SK-N-SH (cell line): ENCODE results near the gene LRRFIP2. TPM values are rescaled to one million over a fixed set of nuclear protein-coding genes. Genes with fewer than 3 reads are reported as not detected.

Experiments used
- CTCF ChIA-PET: fragments of 300-600, 350-600 bp; formaldehyde crosslinking; extraction: SDS; loops from one replicate; lab custom pipeline; 2021; lab: Yijun Ruan, JAX
- POLR2A ChIA-PET: fragments of 350-600 bp; sonication (Branson Sonifier 250); formaldehyde crosslinking; extraction: SDS; loops from one replicate; lab custom pipeline; 2020; ENCODE audit warnings: antibody characterized with exemption, inconsistent platforms; lab: Yijun Ruan, JAX
- DNase-seq: peaks from one replicate; pipeline ENCODE4 v3.0.0; 2012
- H2AFZ ChIP-seq: fragments of 200-600 bp; sonication (generic); 2 replicates; pipeline ENCODE4 v1.8.1; 2016; ENCODE audit warnings: antibody characterized with exemption, mild to moderate bottlenecking, low read depth
- H3F3A ChIP-seq: fragments of 200-600 bp; sonication (generic); replicated peaks from 2 replicates; pipeline ENCODE3; 2016; ENCODE audit warnings: antibody characterized with exemption, mild to moderate bottlenecking; ENCODE audit not compliant: insufficient read depth
- H3K27ac ChIP-seq, 2 experiments: fragments of 200-500 bp in 1 of 2; fragments of 200-600 bp in 1 of 2; sonication (Bioruptor generic) in 1 of 2; sonication (generic), shearing (Covaris generic) in 1 of 2; 2 replicates each; pipeline versions ENCODE4 v1.5.1 to v1.6.1; 2014 to 2016; ENCODE audit warnings: low read depth in 2 of 2, inconsistent platforms in 1 of 2, low read length in 1 of 2, mild to moderate bottlenecking in 1 of 2, mixed read lengths in 1 of 2
- H3K27me3 ChIP-seq: fragments of 200-600 bp; sonication (generic), shearing (Covaris generic); 2 replicates; pipeline ENCODE4 v1.6.1; 2016; ENCODE audit warnings: mixed run types; ENCODE audit not compliant: insufficient read depth
- H3K36me3 ChIP-seq, 2 experiments: fragments of 200-500 bp in 1 of 2; fragments of 200-600 bp in 1 of 2; sonication (Bioruptor generic) in 1 of 2; sonication (generic) in 1 of 2; replicated peaks in 1 of 2; 2 replicates each; pipeline versions ENCODE3 to v1.5.1; 2014 to 2016; ENCODE audit warnings: low read length in 1 of 2, mild to moderate bottlenecking in 1 of 2; ENCODE audit not compliant: insufficient read depth in 2 of 2, control insufficient read depth in 1 of 2
- H3K4me1 ChIP-seq, 2 experiments: fragments of 200-500 bp in 1 of 2; fragments of 200-600 bp in 1 of 2; sonication (Bioruptor generic) in 1 of 2; sonication (generic), shearing (Covaris generic) in 1 of 2; 2 replicates each; pipeline versions ENCODE4 v1.5.1 to v1.6.1; 2014 to 2016; ENCODE audit warnings: low read depth in 1 of 2, low read length in 1 of 2, mixed run types in 1 of 2; ENCODE audit not compliant: insufficient read depth in 2 of 2, control insufficient read depth in 1 of 2
- H3K4me2 ChIP-seq: fragments of 200-600 bp; sonication (generic), shearing (Covaris generic); 2 replicates; pipeline ENCODE4 v1.6.1; 2017; ENCODE audit warnings: mixed run types
- H3K4me3 ChIP-seq, 2 experiments: fragments of 200-500 bp in 1 of 2; fragments of 200-600 bp in 1 of 2; sonication (Bioruptor generic) in 1 of 2; sonication (generic), shearing (Covaris generic) in 1 of 2; 2 replicates each; pipeline versions ENCODE4 v1.5.1 to v1.8.1; 2014 to 2016; ENCODE audit warnings: low read depth in 2 of 2, inconsistent platforms in 1 of 2, low read length in 1 of 2, mild to moderate bottlenecking in 1 of 2, mixed read lengths in 1 of 2, moderate library complexity in 1 of 2
- H3K79me2 ChIP-seq: fragments of 200-600 bp; sonication (generic); 2 replicates; pipeline ENCODE4 v1.8.1; 2017; ENCODE audit warnings: mild to moderate bottlenecking; ENCODE audit not compliant: insufficient read depth
- H3K9ac ChIP-seq: fragments of 200-600 bp; sonication (generic); 2 replicates; pipeline ENCODE4 v1.6.1; 2017; ENCODE audit warnings: mixed run types
- H3K9me2 ChIP-seq: fragments of 200-600 bp; sonication (generic); 2 replicates; pipeline ENCODE4 v1.6.1; 2017; ENCODE audit warnings: mixed run types
- H3K9me3 ChIP-seq: fragments of 200-600 bp; sonication (generic); 2 replicates; pipeline ENCODE4 v1.6.1; 2017; ENCODE audit warnings: mixed run types, mild to moderate bottlenecking, moderate library complexity
- H4K20me1 ChIP-seq: fragments of 200-600 bp; sonication (generic); 2 replicates; pipeline ENCODE4 v1.6.1; 2017; ENCODE audit warnings: mild to moderate bottlenecking, mixed run types; ENCODE audit not compliant: insufficient read depth
- CHD2 ChIP-seq: fragments of 150-350 bp; IDR thresholded peaks from 2 replicates; pipeline ENCODE4 v1.6.1; 2018; ENCODE audit warnings: low read length; ENCODE audit not compliant: partially characterized antibody
- EZH2phosphoT487 ChIP-seq: fragments of 200-600 bp; sonication (generic); IDR thresholded peaks from 2 replicates; pipeline ENCODE4 v1.6.1; 2017; ENCODE audit warnings: low read depth, mixed run types, mild to moderate bottlenecking, antibody characterized with exemption, moderate library complexity, borderline replicate concordance
- FOSL2 ChIP-seq: IDR thresholded peaks from 2 replicates; pipeline ENCODE4 v1.4.0; 2012; ENCODE audit warnings: low read depth, mild to moderate bottlenecking, moderate library complexity, borderline replicate concordance
- FOXM1 ChIP-seq: IDR thresholded peaks from 2 replicates; pipeline ENCODE4 v1.4.0; 2012; ENCODE audit warnings: low read depth, mild to moderate bottlenecking
- GATA2 ChIP-seq: sonication (generic); formaldehyde crosslinking; IDR thresholded peaks from 2 replicates; pipeline ENCODE4 v1.5.0; 2020; ENCODE audit warnings: mild to moderate bottlenecking, missing genetic modification reagents
- MXI1 ChIP-seq: IDR thresholded peaks from 2 replicates; pipeline ENCODE4 v1.6.1; 2012; ENCODE audit warnings: mild to moderate bottlenecking, low read depth, low read length, improper control_type of control experiment
- NRF1 ChIP-seq: IDR thresholded peaks from 2 replicates; pipeline ENCODE4 v1.6.1; 2012; ENCODE audit warnings: low read depth, mild to moderate bottlenecking, low read length
- PBX3 ChIP-seq: IDR thresholded peaks from 2 replicates; pipeline ENCODE4; 2012
- POLR2AphosphoS5 ChIP-seq: IDR thresholded peaks from 2 replicates; pipeline ENCODE4 v1.6.1; 2012; ENCODE audit warnings: low read depth, low read length
- REST ChIP-seq: IDR thresholded peaks from 2 replicates; pipeline ENCODE4 v1.6.1; 2012; ENCODE audit warnings: mild to moderate bottlenecking, low read depth, low read length, moderate library complexity
- RXRA ChIP-seq: IDR thresholded peaks from 2 replicates; pipeline ENCODE4 v1.4.0; 2012; ENCODE audit warnings: low read depth, mild to moderate bottlenecking, borderline replicate concordance
- SIN3A ChIP-seq: IDR thresholded peaks from 2 replicates; pipeline ENCODE4 v1.6.1; 2012; ENCODE audit warnings: low read depth, mild to moderate bottlenecking, low read length, moderate library complexity, borderline replicate concordance
- TAF1 ChIP-seq: IDR thresholded peaks from 2 replicates; pipeline ENCODE4 v1.6.1; 2012; ENCODE audit warnings: low read depth, mild to moderate bottlenecking, low read length, moderate library complexity, borderline replicate concordance
- TEAD4 ChIP-seq: IDR thresholded peaks from 2 replicates; pipeline ENCODE4 v1.4.0; 2012; ENCODE audit warnings: mild to moderate bottlenecking, borderline replicate concordance; ENCODE audit not compliant: insufficient read depth
- YY1 ChIP-seq: IDR thresholded peaks from 2 replicates; pipeline ENCODE4 v1.4.0; 2012; ENCODE audit warnings: low read depth, mild to moderate bottlenecking
- ZBTB33 ChIP-seq: IDR thresholded peaks from 2 replicates; pipeline ENCODE4 v1.4.0; 2012; ENCODE audit warnings: low read depth, borderline replicate concordance
- WGBS: methylation state at CpG from one replicate; pipeline ENCODE4 v1.1.6; 2017; ENCODE audit warnings: low lambda C conversion rate; 5-methylcytosine and 5-hydroxymethylcytosine counted together
- polyA plus RNA-seq, 3 experiments: library from polyadenylated mRNA; depleted of rRNA; stranded (reverse); fragments of >200 nt; gene quantifications; 2 replicates each; pipeline ENCODE4 v1.2.3, GENCODE V29; 2012
- TF ChIP-seq, protein P1 (sequence below): fragments of 200-600 bp; sonication (generic); IDR thresholded peaks from 2 replicates; pipeline ENCODE4 v1.6.1; 2017; ENCODE audit warnings: antibody characterized with exemption, mild to moderate bottlenecking, moderate library complexity

Gene LRRFIP2
- polyA plus RNA-seq, 1 of the 3 experiments (the other 2 are of a cell fraction): 27.2 TPM

DNA sequence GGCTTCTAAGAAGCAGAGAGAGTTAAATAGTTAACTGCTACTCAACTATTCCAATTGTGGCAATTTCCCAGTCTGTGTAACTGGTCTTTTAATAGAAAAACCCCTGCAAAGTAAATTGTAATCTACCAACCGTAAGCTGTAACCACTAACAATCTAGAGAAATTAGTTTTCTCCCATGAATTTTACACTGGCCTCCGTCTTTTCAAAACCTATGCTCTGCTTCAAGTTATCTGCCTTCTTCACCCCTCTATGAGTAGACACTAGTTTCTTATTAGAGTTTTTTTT, 42.6 kb downstream of the LRRFIP2 start:
- H3K9me3 ChIP-seq: no peaks in the 10 kb centered on the region
- H3K9ac ChIP-seq: no peak overlapping the region
- no peaks in the 10 kb centered on the region for H3K27me3 ChIP-seq
- peaks cover 0 to 16% of the 10 kb centered on the region in 2 experiments; a peak in 2 of 4 replicates for H3K4me1 ChIP-seq
- H4K20me1 ChIP-seq: peaks cover 23% of the 10 kb centered on the region
- H3K4me3 ChIP-seq: no peak overlapping the region
- POLR2A ChIA-PET: no interaction called here
- no peak for DNase-seq
- H3K79me2 ChIP-seq: peaks cover 87% of the 10 kb centered on the region
- no peak overlapping the region for H3K4me2 ChIP-seq
- H3K9me2 ChIP-seq: no peaks in the 10 kb centered on the region
- TF ChIP-seq ZBTB33 (no peak), RXRA (no peak), POLR2AphosphoS5 (no peak), EZH2phosphoT487 (no peak), TAF1 (no peak), SIN3A (no peak), FOSL2 (no peak), MXI1 (no peak), TEAD4 (no peak), REST (no peak), GATA2 (CRISPR knock-in tag) (no peak), NRF1 (no peak), YY1 (no peak), PBX3 (no peak), CHD2 (no peak), FOXM1 (no peak)
- TF ChIP-seq, protein P1, sequence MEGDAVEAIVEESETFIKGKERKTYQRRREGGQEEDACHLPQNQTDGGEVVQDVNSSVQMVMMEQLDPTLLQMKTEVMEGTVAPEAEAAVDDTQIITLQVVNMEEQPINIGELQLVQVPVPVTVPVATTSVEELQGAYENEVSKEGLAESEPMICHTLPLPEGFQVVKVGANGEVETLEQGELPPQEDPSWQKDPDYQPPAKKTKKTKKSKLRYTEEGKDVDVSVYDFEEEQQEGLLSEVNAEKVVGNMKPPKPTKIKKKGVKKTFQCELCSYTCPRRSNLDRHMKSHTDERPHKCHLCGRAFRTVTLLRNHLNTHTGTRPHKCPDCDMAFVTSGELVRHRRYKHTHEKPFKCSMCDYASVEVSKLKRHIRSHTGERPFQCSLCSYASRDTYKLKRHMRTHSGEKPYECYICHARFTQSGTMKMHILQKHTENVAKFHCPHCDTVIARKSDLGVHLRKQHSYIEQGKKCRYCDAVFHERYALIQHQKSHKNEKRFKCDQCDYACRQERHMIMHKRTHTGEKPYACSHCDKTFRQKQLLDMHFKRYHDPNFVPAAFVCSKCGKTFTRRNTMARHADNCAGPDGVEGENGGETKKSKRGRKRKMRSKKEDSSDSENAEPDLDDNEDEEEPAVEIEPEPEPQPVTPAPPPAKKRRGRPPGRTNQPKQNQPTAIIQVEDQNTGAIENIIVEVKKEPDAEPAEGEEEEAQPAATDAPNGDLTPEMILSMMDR: no peak
- 89% methylated on average over 2 of the region's 2 CpGs for WGBS
- no peak overlapping the region for H2AFZ ChIP-seq
- H3F3A ChIP-seq: peaks cover 10% of the 10 kb centered on the region
- no peak overlapping the region for H3K27ac ChIP-seq
- peaks cover 0 to 7% of the 10 kb centered on the region in 2 experiments for H3K36me3 ChIP-seq
- CTCF ChIA-PET: interaction anchor here (0.6 kb wide), 1 partner anchor 10 kb away, joined by 4 read pairs; no protein-coding TSS in a partner anchor
